Spleen (tissue), 11 donors: ENCODE measurements around the gene PPP4R3A. TPM values are rescaled to one million over a fixed set of nuclear protein-coding genes. Genes with fewer than 3 reads are reported as not detected.

ENCODE experiments used
- DNase-seq: peaks from one replicate; pipeline ENCODE4 v3.0.0-alpha.2; 2020
- H3K27ac ChIP-seq, 8 donors: fragments of 200-600 bp; sonication (generic) in 7 of 8; 1 replicate in 4 of 8; 2 replicates in 4 of 8; pipeline versions ENCODE4 v1.5.0 to v1.8.0; 2016 to 2021; ENCODE audit warnings: inconsistent platforms in 4 of 8, mild to moderate bottlenecking in 4 of 8, moderate library complexity in 1 of 8
- H3K27me3 ChIP-seq, 7 donors: fragments of 200-600 bp; sonication (generic) in 6 of 7; replicated peaks in 1 of 7; 1 replicate in 4 of 7; 2 replicates in 3 of 7; pipeline versions ENCODE4 v1.5.0 to v1.8.0; 2016 to 2021; ENCODE audit warnings: inconsistent platforms in 3 of 7, mild to moderate bottlenecking in 1 of 7
- H3K36me3 ChIP-seq, 6 donors: fragments of 200-600 bp; sonication (generic) in 5 of 6; 1 replicate in 4 of 6; 2 replicates in 2 of 6; pipeline versions ENCODE4 v1.5.0 to v1.8.0; 2016 to 2021; ENCODE audit warnings: inconsistent platforms in 2 of 6
- H3K4me1 ChIP-seq, 6 donors: fragments of 200-600 bp; sonication (generic) in 5 of 6; 1 replicate in 3 of 6; 2 replicates in 3 of 6; pipeline versions ENCODE4 v1.5.0 to v1.8.0; 2016 to 2021; ENCODE audit warnings: inconsistent platforms in 3 of 6
- H3K4me3 ChIP-seq, 8 donors: fragments of 200-600 bp; sonication (generic) in 7 of 8; 1 replicate in 4 of 8; 2 replicates in 4 of 8; pipeline versions ENCODE4 v1.5.0 to v1.8.0; 2016 to 2021; ENCODE audit warnings: inconsistent platforms in 4 of 8, mild to moderate bottlenecking in 4 of 8, moderate library complexity in 2 of 8
- H3K9me3 ChIP-seq, 8 donors: fragments of 200-600 bp; sonication (generic) in 7 of 8; 1 replicate in 4 of 8; 2 replicates in 4 of 8; pipeline versions ENCODE4 v1.5.0 to v1.8.0; 2016 to 2021; ENCODE audit warnings: inconsistent platforms in 4 of 8
- POLR2A ChIP-seq, 3 donors: fragments of 450-650 bp; IDR thresholded peaks; one replicate each; pipeline ENCODE4 v1.5.1; 2017; ENCODE audit warnings: antibody characterized with exemption in 3 of 3, mild to moderate bottlenecking in 1 of 3
- POLR2AphosphoS5 ChIP-seq, 3 donors: sonication (generic); formaldehyde crosslinking; IDR thresholded peaks; one replicate each; pipeline ENCODE4 v1.5.1; 2017; ENCODE audit warnings: antibody characterized with exemption in 3 of 3
- WGBS, 5 donors: extraction: QIAGEN DNeasy Blood & Tissue Kit in 3 of 5; methylation state at CpG; one replicate each; pipeline versions ENCODE4 v1.1.5 to v1.1.7; 2013 to 2018; 5-methylcytosine and 5-hydroxymethylcytosine counted together
- intact Hi-C: fragments of 100-400 bp; cut with DNase I; formaldehyde crosslinking; loops from one replicate; pipeline ENCODE4 v1.15.0; 2023; ENCODE audit warnings: low total_unique reads
- polyA plus RNA-seq, 3 donors: library from polyadenylated mRNA; stranded (reverse); fragments of 200-250 nt; gene quantifications; one replicate each; pipeline ENCODE4 v1.2.1, GENCODE V29; 2013
- total RNA-seq, 7 donors: library from RNA; depleted of rRNA in 3 of 7; stranded (reverse); fragments of >200 nt in 3 of 7; fragmentation: NEBNext Ultra II Directional in 4 of 7; extraction: Animal tissue kit (Norgen Biotek cat#: 25700) in 4 of 7; gene quantifications; one replicate each; pipeline versions ENCODE4 v1.1.0 to v1.2.1, GENCODE V29; 2016 to 2021
- TF ChIP-seq, protein P1 (sequence below), 11 experiments: fragments of 200-600 bp in 7 of 11; fragments of 450-650 bp in 4 of 11; sonication (generic) in 4 of 11; IDR thresholded peaks in 8 of 11; conservative IDR thresholded peaks in 3 of 11; 1 replicate in 7 of 11; 2 replicates in 4 of 11; pipeline versions ENCODE4 v1.4.0 to v1.8.0; 2016 to 2021; ENCODE audit warnings: antibody characterized with exemption in 11 of 11, inconsistent platforms in 4 of 11, mild to moderate bottlenecking in 1 of 11
- donor health status: healthy with polysubstance abuse.
- donor health status: DM: no; HTN: no; CAD: no; lungs with moderate emphysema.
- donor health status: DM: no; HTN: no; CAD: no.
- donor health status: Bipolar disorder and iron deficiency.
- donor health status: healthy.
- donor health status: DM: no; HTN: no; CAD: no.
- donor health status: DM: yes; HTN: yes; CAD: no.

Gene PPP4R3A
- total and polyA plus RNA-seq, 10 donors = 53.9 to 119 (median 105) TPM

DNA sequence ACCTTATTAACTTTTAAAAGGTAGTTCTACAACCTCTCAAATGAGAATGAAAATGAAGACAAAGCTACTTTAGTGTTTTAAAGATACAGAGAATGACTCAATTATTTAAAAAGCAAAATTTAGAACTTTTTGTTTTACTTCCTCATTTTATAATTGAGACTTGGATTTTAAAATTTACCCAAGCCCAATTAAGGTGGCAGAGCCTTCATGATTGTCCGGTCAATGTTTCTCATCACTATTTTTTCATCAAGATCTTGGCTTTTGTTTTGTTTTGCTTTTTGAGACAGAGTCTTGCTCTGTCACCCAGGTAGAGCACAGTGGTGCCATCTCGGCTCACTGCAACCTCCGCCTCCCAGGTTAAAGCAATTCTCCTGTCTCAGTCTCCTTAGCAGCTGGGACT lies 32.7 kb downstream of the PPP4R3A start:
- peaks cover 0 to 52% (median 23%) of the 10 kb centered on the region in 6 donors for H3K4me1 ChIP-seq
- DNase-seq = no peak
- no peaks in the 10 kb centered on the region for H3K9me3 ChIP-seq
- H3K36me3 ChIP-seq = peaks cover 2 to 100% (median 87%) of the 10 kb centered on the region in 6 donors
- no peaks in the 10 kb centered on the region for H3K27me3 ChIP-seq
- peak overlapping the region in 1 of 8 donors; percentile 39 for H3K27ac ChIP-seq
- H3K4me3 ChIP-seq = no peak overlapping the region
- intact Hi-C loops = no loop called here
- 81 to 89% (median 87%) methylated on average over 3 of the region's 3 CpGs for WGBS, 5 donors
- TF ChIP-seq, protein P1, sequence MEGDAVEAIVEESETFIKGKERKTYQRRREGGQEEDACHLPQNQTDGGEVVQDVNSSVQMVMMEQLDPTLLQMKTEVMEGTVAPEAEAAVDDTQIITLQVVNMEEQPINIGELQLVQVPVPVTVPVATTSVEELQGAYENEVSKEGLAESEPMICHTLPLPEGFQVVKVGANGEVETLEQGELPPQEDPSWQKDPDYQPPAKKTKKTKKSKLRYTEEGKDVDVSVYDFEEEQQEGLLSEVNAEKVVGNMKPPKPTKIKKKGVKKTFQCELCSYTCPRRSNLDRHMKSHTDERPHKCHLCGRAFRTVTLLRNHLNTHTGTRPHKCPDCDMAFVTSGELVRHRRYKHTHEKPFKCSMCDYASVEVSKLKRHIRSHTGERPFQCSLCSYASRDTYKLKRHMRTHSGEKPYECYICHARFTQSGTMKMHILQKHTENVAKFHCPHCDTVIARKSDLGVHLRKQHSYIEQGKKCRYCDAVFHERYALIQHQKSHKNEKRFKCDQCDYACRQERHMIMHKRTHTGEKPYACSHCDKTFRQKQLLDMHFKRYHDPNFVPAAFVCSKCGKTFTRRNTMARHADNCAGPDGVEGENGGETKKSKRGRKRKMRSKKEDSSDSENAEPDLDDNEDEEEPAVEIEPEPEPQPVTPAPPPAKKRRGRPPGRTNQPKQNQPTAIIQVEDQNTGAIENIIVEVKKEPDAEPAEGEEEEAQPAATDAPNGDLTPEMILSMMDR (IDR thresholded peaks at IDR 0.05 in 8 of 11, conservative IDR thresholded peaks at IDR 0.05 in 3 of 11) = no peak
- TF ChIP-seq POLR2AphosphoS5 (IDR thresholded peaks at IDR 0.05) (no peak), POLR2A (IDR thresholded peaks at IDR 0.05) (no peak)

DNA sequence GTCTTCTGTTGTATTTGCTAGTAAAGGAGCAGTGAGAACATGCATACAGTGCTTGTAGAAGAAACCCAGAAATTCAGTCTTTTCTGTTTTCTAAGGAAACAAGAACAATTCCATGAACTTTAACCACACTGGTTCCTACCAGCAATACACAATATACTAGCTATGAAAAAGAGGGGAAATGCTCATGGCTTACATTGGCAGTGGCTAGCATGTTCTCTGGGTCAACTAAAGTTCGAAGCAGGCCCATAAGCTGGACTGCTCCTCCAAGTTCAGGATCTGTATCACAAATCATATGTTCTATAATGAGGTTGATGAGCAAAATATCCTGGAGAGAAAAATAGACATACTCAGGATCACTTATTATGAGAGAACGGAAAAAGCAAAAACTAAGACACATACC lies 37.1 kb downstream of the PPP4R3A start:
- Histone ChIP-seq H3K4me1 (peaks cover 0 to 13% (median 11%) of the 10 kb centered on the region in 6 donors), H3K27me3 (no peaks in the 10 kb centered on the region), H3K4me3 (no peak overlapping the region), H3K27ac (no peak overlapping the region), H3K36me3 (peaks cover 2 to 100% (median 94%) of the 10 kb centered on the region in 6 donors), H3K9me3 (no peaks in the 10 kb centered on the region)
- no peak for TF ChIP-seq POLR2AphosphoS5 (IDR thresholded peaks at IDR 0.05)
- TF ChIP-seq, protein P1 (IDR thresholded peaks at IDR 0.05 in 8 of 11, conservative IDR thresholded peaks at IDR 0.05 in 3 of 11) = no peak
- no peak for TF ChIP-seq POLR2A (IDR thresholded peaks at IDR 0.05)
- 95 to 99% (median 97%) methylated on average over 2 of the region's 2 CpGs for WGBS, 5 donors
- intact Hi-C loops = no loop called here
- DNase-seq = no peak

DNA sequence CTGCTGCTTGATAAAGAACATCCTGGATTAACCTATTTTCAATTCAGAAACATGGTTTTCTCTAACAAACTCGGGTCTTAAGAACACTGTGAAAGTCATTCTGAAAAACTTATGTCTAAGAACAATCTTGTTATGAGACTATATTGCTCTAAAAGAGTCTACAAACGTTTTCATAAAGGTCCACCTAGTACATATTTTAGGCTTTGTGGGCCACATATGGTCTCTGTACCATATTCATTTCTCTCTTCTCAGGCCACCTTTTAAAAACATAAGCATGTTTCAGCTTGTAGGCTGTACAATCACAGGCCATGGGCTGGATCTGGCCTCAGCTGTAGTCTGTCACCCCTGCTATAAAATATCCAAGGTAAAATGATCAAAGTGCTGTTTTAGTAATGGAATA lies 39.9 kb downstream of the PPP4R3A start:
- intact Hi-C loops = no loop called here
- H3K36me3 ChIP-seq = peaks cover 2 to 100% (median 89%) of the 10 kb centered on the region in 6 donors

DNA sequence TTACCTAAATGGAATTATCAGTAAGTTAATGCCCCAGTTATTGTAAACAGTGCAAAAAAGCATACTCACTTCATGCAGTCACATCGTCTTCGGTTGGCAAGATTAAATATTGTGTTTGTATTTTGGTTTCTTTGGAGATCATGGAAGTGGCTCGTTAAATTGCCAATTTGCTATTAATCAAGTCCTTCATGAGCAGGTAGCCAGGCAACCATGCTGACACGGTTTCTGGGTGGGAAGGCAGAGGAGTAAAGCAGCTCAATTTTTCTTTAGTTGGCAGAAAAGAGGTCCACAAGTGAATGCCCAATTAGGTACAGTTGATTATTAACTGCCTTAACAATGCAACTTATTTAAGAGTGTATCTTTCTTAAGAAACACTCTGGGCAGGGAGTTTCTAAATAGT lies 43.9 kb downstream of the PPP4R3A start:
- WGBS, 5 donors = 81 to 93% (median 84%) methylated on average over 4 of the region's 4 CpGs
- H3K4me1 ChIP-seq = no peaks in the 10 kb centered on the region
- H3K4me3 ChIP-seq = no peak overlapping the region
- no peaks in the 10 kb centered on the region for H3K27me3 ChIP-seq
- TF ChIP-seq POLR2AphosphoS5 (IDR thresholded peaks at IDR 0.05) (no peak), POLR2A (IDR thresholded peaks at IDR 0.05) (no peak)
- TF ChIP-seq, protein P1 (IDR thresholded peaks at IDR 0.05 in 8 of 11, conservative IDR thresholded peaks at IDR 0.05 in 3 of 11) = no peak
- H3K9me3 ChIP-seq = no peaks in the 10 kb centered on the region
- peaks cover 5 to 100% (median 89%) of the 10 kb centered on the region in 6 donors for H3K36me3 ChIP-seq
- intact Hi-C loops = no loop called here
- DNase-seq = no peak
- no peak overlapping the region for H3K27ac ChIP-seq

More for the DNA sequence above, 39.9 kb downstream of the PPP4R3A start:
- Histone ChIP-seq H3K4me3 (no peak overlapping the region), H3K27ac (no peak overlapping the region), H3K4me1 (no peaks in the 10 kb centered on the region), H3K27me3 (no peaks in the 10 kb centered on the region), H3K9me3 (no peaks in the 10 kb centered on the region)
- TF ChIP-seq, protein P1 (IDR thresholded peaks at IDR 0.05 in 8 of 11, conservative IDR thresholded peaks at IDR 0.05 in 3 of 11) = no peak
- TF ChIP-seq POLR2A (IDR thresholded peaks at IDR 0.05) (no peak), POLR2AphosphoS5 (IDR thresholded peaks at IDR 0.05) (no peak)
- 70 to 82% (median 75%) methylated on average over 2 of the region's 2 CpGs for WGBS, 5 donors
- no peak for DNase-seq
